Memory B cell (primary cell): ENCODE measurements around the gene LRCH4.
A peak's percentile ranks its signal among the peaks of the same experiment; 100 is the strongest.

ENCODE experiments used
- ATAC-seq: fragments of 150-1000 bp; cut with Tn5 transposase; 2 replicates; pipeline ENCODE4 v1.10.0; 2021; ENCODE audit warnings: low read depth, mild to moderate bottlenecking, moderate library complexity
- DNase-seq, 2 donors: peaks; one replicate each; pipeline ENCODE4 v3.0.0; 2022; ENCODE audit warnings: low spot score in 2 of 2
- H3K27ac Mint-ChIP-seq: one replicate; pipeline ENCODE4 v1.8.0; 2022; ENCODE audit warnings: mild to moderate bottlenecking, moderate library complexity, mixed read lengths
- H3K27me3 Mint-ChIP-seq: one replicate; pipeline ENCODE4 v1.8.0; 2022; ENCODE audit warnings: mixed read lengths
- H3K36me3 Mint-ChIP-seq: one replicate; pipeline ENCODE4 v1.8.0; 2022; ENCODE audit warnings: mild to moderate bottlenecking, mixed read lengths
- H3K4me1 Mint-ChIP-seq: one replicate; pipeline ENCODE4 v1.8.0; 2022; ENCODE audit warnings: mixed read lengths
- H3K4me3 Mint-ChIP-seq: one replicate; pipeline ENCODE4 v1.8.0; 2022; ENCODE audit warnings: mild to moderate bottlenecking, moderate library complexity, mixed read lengths
- H3K9me3 Mint-ChIP-seq: one replicate; pipeline ENCODE4 v1.8.0; 2022; ENCODE audit warnings: mixed read lengths

Gene LRCH4

GRCh38 chr7:100613412-100614175 lies 27.7 kb upstream of the LRCH4 start:
- no peak for DNase-seq
- H3K27ac Mint-ChIP-seq, result no peak overlapping the region
- ATAC-seq, result no peak
- peak overlapping the region; percentile 77 for H3K4me3 Mint-ChIP-seq
- H3K9me3 Mint-ChIP-seq, result no peaks in the 10 kb centered on the region
- H3K4me1 Mint-ChIP-seq, result peaks cover 3% of the 10 kb centered on the region
- no peaks in the 10 kb centered on the region for H3K36me3 Mint-ChIP-seq
- H3K27me3 Mint-ChIP-seq, result no peaks in the 10 kb centered on the region

GRCh38 chr7:100612730-100613390 lies 26.9 kb upstream of the LRCH4 start:
- Mint-ChIP-seq H3K4me3 (peak overlapping the region; percentile 97), H3K4me1 (peaks cover 3% of the 10 kb centered on the region), H3K36me3 (no peaks in the 10 kb centered on the region), H3K27ac (peak overlapping the region; percentile 98), H3K27me3 (no peaks in the 10 kb centered on the region), H3K9me3 (no peaks in the 10 kb centered on the region)
- no peak for DNase-seq
- no peak for ATAC-seq

GRCh38 chr7:100611983-100612729 lies 26.2 kb upstream of the LRCH4 start, which contains the start of gene MOSPD3:
TSS of gene MOSPD3 (plus strand) at chr7:100612540. CDS start at chr7:100612792, 252 bp downstream.
- Mint-ChIP-seq H3K4me1 (peaks cover 4% of the 10 kb centered on the region), H3K9me3 (no peaks in the 10 kb centered on the region), H3K27me3 (no peaks in the 10 kb centered on the region), H3K27ac (peak within 1 kb of the TSS; percentile 98), H3K36me3 (no peaks in the 10 kb centered on the region), H3K4me3 (peak within 1 kb of the TSS; percentile 97)
- ATAC-seq (peak; percentile 87), DNase-seq (peak; percentile 98)

- no peaks in the 10 kb centered on the region for H3K9me3 Mint-ChIP-seq
- H3K36me3 Mint-ChIP-seq, result no peaks in the 10 kb centered on the region
- no peaks in the 10 kb centered on the region for H3K27me3 Mint-ChIP-seq
- ATAC-seq (no peak), DNase-seq (no peak)
- H3K4me1 Mint-ChIP-seq, result peaks cover 12% of the 10 kb centered on the region
- no peak overlapping the region for H3K27ac Mint-ChIP-seq
- peak overlapping the region; percentile 0 for H3K4me3 Mint-ChIP-seq
Observed at GRCh38 chr7:100609958-100610357, 24.0 kb upstream of the LRCH4 start.

- H3K4me3 Mint-ChIP-seq, result no peak overlapping the region
- no peak overlapping the region for H3K27ac Mint-ChIP-seq
- H3K4me1 Mint-ChIP-seq, result peaks cover 17% of the 10 kb centered on the region
Observed at GRCh38 chr7:100607111-100607510, 21.2 kb upstream of the LRCH4 start.

GRCh38 chr7:100606313-100606712 lies 20.4 kb upstream of the LRCH4 start:
- Mint-ChIP-seq H3K9me3 (no peaks in the 10 kb centered on the region), H3K4me3 (no peak overlapping the region), H3K4me1 (peaks cover 17% of the 10 kb centered on the region), H3K36me3 (no peaks in the 10 kb centered on the region), H3K27ac (no peak overlapping the region), H3K27me3 (no peaks in the 10 kb centered on the region)
- DNase-seq (no peak), ATAC-seq (no peak)

More at GRCh38 chr7:100607111-100607510, 21.2 kb upstream of the LRCH4 start:
- Mint-ChIP-seq H3K9me3 (no peaks in the 10 kb centered on the region), H3K36me3 (no peaks in the 10 kb centered on the region), H3K27me3 (no peaks in the 10 kb centered on the region)
- ATAC-seq (no peak), DNase-seq (no peak)

GRCh38 chr7:100604976-100605911 lies 19.3 kb upstream of the LRCH4 start:
- ATAC-seq (peak; percentile 27), DNase-seq (peak in 1 of 2 donors; percentile 37)
- Mint-ChIP-seq H3K27me3 (no peaks in the 10 kb centered on the region), H3K27ac (peak overlapping the region; percentile 62), H3K4me3 (peak overlapping the region; percentile 87), H3K36me3 (no peaks in the 10 kb centered on the region), H3K9me3 (no peaks in the 10 kb centered on the region), H3K4me1 (peaks cover 17% of the 10 kb centered on the region)

- Mint-ChIP-seq H3K27me3 (no peaks in the 10 kb centered on the region), H3K4me3 (peak overlapping the region; percentile 87), H3K9me3 (no peaks in the 10 kb centered on the region), H3K36me3 (no peaks in the 10 kb centered on the region), H3K27ac (peak overlapping the region; percentile 62), H3K4me1 (peaks cover 17% of the 10 kb centered on the region)
- DNase-seq (peak; percentile 65 to 73), ATAC-seq (peak; percentile 74)
Observed at GRCh38 chr7:100604028-100604975, 18.4 kb upstream of the LRCH4 start.

GRCh38 chr7:100603726-100604027 lies 17.7 kb upstream of the LRCH4 start:
- Mint-ChIP-seq H3K27me3 (no peaks in the 10 kb centered on the region), H3K4me3 (peak overlapping the region; percentile 87), H3K4me1 (peaks cover 17% of the 10 kb centered on the region), H3K9me3 (no peaks in the 10 kb centered on the region), H3K27ac (no peak overlapping the region), H3K36me3 (no peaks in the 10 kb centered on the region)
- DNase-seq, result no peak
- ATAC-seq, result peak; percentile 1

- ATAC-seq (no peak), DNase-seq (no peak)
- Mint-ChIP-seq H3K4me1 (peaks cover 17% of the 10 kb centered on the region), H3K4me3 (peak overlapping the region; percentile 87), H3K27ac (no peak overlapping the region), H3K9me3 (no peaks in the 10 kb centered on the region), H3K27me3 (no peaks in the 10 kb centered on the region), H3K36me3 (no peaks in the 10 kb centered on the region)
Observed at GRCh38 chr7:100602889-100603725, 17.2 kb upstream of the LRCH4 start.

- Mint-ChIP-seq H3K9me3 (no peaks in the 10 kb centered on the region), H3K27ac (no peak overlapping the region), H3K4me1 (peaks cover 14% of the 10 kb centered on the region), H3K4me3 (no peak overlapping the region), H3K36me3 (no peaks in the 10 kb centered on the region), H3K27me3 (no peaks in the 10 kb centered on the region)
- DNase-seq, result no peak
- ATAC-seq, result no peak
Observed at GRCh38 chr7:100600730-100601038, 14.8 kb upstream of the LRCH4 start.
